ENCODE measurements around the gene EGR2. TPM values are rescaled to one million over a fixed set of nuclear protein-coding genes. Genes with fewer than 3 reads are reported as not detected.

EGR2 gene
- polyA plus RNA-seq, 1 donor from 2014 or later, result 1.7 TPM

Other genes with a start within 250 kb of the EGR2 start
- gene ADO, start 11.6 kb downstream of the EGR2 start, polyA plus RNA-seq, result 33.2 and 35.9 TPM in 2 replicates

Measured in neural cell (in vitro differentiated cells).